ENCODE measurements around the gene CEP19. TPM values are rescaled to one million over a fixed set of nuclear protein-coding genes. Genes with fewer than 3 reads are reported as not detected.

The CEP19 gene
- total RNA-seq, 3 donors from 2014 or later (not counting 1 experiment from before 2014, with no cell fraction given): 0.92 to 1.8 (median 1.1) TPM

- H3K9me3 Mint-ChIP-seq: no peaks in the 10 kb centered on the region
- peaks cover 7% of the 10 kb centered on the region for H3K36me3 Mint-ChIP-seq
- no peak overlapping the region for H3K4me3 Mint-ChIP-seq
- no peak overlapping the region for H3K27ac Mint-ChIP-seq
- no peaks in the 10 kb centered on the region for H3K27me3 ChIP-seq (ENCODE audit: control insufficient read depth, insufficient read depth, low read length)
- peaks cover 22 to 25% of the 10 kb centered on the region in 2 donors for H3K4me1 Mint-ChIP-seq
- peaks cover 1% of the 10 kb centered on the region for H3K36me3 ChIP-seq (ENCODE audit: control insufficient read depth, insufficient read depth, low read length)
- no peaks in the 10 kb centered on the region for H3K27me3 Mint-ChIP-seq (ENCODE audit: low read depth in 2 of 2)
- H3K4me1 ChIP-seq (ENCODE audit: control insufficient read depth, insufficient read depth, low read length): peaks cover 13% of the 10 kb centered on the region
- H3K4me3 ChIP-seq (ENCODE audit: low read length): no peak overlapping the region
- 88% methylated on average over 5 of the region's 6 CpGs for WGBS (ENCODE audit: insufficient coverage)
- ATAC-seq (no peak), DNase-seq (no peak)
- H3K27ac ChIP-seq (ENCODE audit: low read length): no peak overlapping the region
- TF ChIP-seq, protein P1, sequence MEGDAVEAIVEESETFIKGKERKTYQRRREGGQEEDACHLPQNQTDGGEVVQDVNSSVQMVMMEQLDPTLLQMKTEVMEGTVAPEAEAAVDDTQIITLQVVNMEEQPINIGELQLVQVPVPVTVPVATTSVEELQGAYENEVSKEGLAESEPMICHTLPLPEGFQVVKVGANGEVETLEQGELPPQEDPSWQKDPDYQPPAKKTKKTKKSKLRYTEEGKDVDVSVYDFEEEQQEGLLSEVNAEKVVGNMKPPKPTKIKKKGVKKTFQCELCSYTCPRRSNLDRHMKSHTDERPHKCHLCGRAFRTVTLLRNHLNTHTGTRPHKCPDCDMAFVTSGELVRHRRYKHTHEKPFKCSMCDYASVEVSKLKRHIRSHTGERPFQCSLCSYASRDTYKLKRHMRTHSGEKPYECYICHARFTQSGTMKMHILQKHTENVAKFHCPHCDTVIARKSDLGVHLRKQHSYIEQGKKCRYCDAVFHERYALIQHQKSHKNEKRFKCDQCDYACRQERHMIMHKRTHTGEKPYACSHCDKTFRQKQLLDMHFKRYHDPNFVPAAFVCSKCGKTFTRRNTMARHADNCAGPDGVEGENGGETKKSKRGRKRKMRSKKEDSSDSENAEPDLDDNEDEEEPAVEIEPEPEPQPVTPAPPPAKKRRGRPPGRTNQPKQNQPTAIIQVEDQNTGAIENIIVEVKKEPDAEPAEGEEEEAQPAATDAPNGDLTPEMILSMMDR (IDR thresholded peaks at IDR 0.05): no peak
- intact Hi-C loops (cut with micrococcal nuclease): no loop called here
- no peaks in the 10 kb centered on the region for H3K9me3 ChIP-seq (ENCODE audit: control insufficient read depth, insufficient read depth, low read length)
These were observed 25.6 kb upstream of the CEP19 start for GRCh38 chr3:196737655-196738054.

GRCh38 chr3:196736670-196737374 lies 24.8 kb upstream of the CEP19 start:
- WGBS (ENCODE audit: insufficient coverage): 100% methylated on average over 4 of the region's 4 CpGs
- H3K27ac Mint-ChIP-seq: no peak overlapping the region
- intact Hi-C loops (cut with micrococcal nuclease): no loop called here
- Histone ChIP-seq H3K4me3 (ENCODE audit: low read length) (no peak overlapping the region), H3K9me3 (ENCODE audit: control insufficient read depth, insufficient read depth, low read length) (no peaks in the 10 kb centered on the region), H3K27me3 (ENCODE audit: control insufficient read depth, insufficient read depth, low read length) (no peaks in the 10 kb centered on the region), H3K36me3 (ENCODE audit: control insufficient read depth, insufficient read depth, low read length) (peaks cover 1% of the 10 kb centered on the region), H3K4me1 (ENCODE audit: control insufficient read depth, insufficient read depth, low read length) (peaks cover 7% of the 10 kb centered on the region), H3K27ac (ENCODE audit: low read length) (no peak overlapping the region)
- DNase-seq (no peak), ATAC-seq (no peak)
- peaks cover 21 to 23% of the 10 kb centered on the region in 2 donors for H3K4me1 Mint-ChIP-seq
- peaks cover 7% of the 10 kb centered on the region for H3K36me3 Mint-ChIP-seq
- H3K9me3 Mint-ChIP-seq: no peaks in the 10 kb centered on the region
- H3K4me3 Mint-ChIP-seq: no peak overlapping the region
- TF ChIP-seq, protein P1 (IDR thresholded peaks at IDR 0.05): no peak
- H3K27me3 Mint-ChIP-seq (ENCODE audit: low read depth in 2 of 2): no peaks in the 10 kb centered on the region

GRCh38 chr3:196735751-196736150 lies 23.7 kb upstream of the CEP19 start:
- Mint-ChIP-seq H3K4me3 (no peak overlapping the region), H3K27ac (no peak overlapping the region), H3K4me1 (peaks cover 11 to 12% of the 10 kb centered on the region in 2 donors), H3K27me3 (ENCODE audit: low read depth in 2 of 2) (no peaks in the 10 kb centered on the region), H3K9me3 (no peaks in the 10 kb centered on the region), H3K36me3 (peaks cover 7% of the 10 kb centered on the region)
- DNase-seq: no peak
- TF ChIP-seq, protein P1 (IDR thresholded peaks at IDR 0.05): no peak
- H3K27ac ChIP-seq (ENCODE audit: low read length): no peak overlapping the region
- H3K9me3 ChIP-seq (ENCODE audit: control insufficient read depth, insufficient read depth, low read length): no peaks in the 10 kb centered on the region
- H3K27me3 ChIP-seq (ENCODE audit: control insufficient read depth, insufficient read depth, low read length): no peaks in the 10 kb centered on the region
- H3K36me3 ChIP-seq (ENCODE audit: control insufficient read depth, insufficient read depth, low read length): peaks cover 1% of the 10 kb centered on the region
- H3K4me1 ChIP-seq (ENCODE audit: control insufficient read depth, insufficient read depth, low read length): peaks cover 7% of the 10 kb centered on the region
- intact Hi-C loops (cut with micrococcal nuclease): no loop called here
- H3K4me3 ChIP-seq (ENCODE audit: low read length): no peak overlapping the region
- WGBS (ENCODE audit: insufficient coverage): 87% methylated on average over 3 of the region's 3 CpGs
- no peak for ATAC-seq

Measured in natural killer cell (primary cell).